Putamen (tissue), 1 donor: ENCODE results near the gene NCOA1.

Experiments used
- DNase-seq: peaks from one replicate; pipeline ENCODE4 v3.0.0-alpha.2; 2016; ENCODE audit warnings: low spot score

The NCOA1 gene

DNA sequence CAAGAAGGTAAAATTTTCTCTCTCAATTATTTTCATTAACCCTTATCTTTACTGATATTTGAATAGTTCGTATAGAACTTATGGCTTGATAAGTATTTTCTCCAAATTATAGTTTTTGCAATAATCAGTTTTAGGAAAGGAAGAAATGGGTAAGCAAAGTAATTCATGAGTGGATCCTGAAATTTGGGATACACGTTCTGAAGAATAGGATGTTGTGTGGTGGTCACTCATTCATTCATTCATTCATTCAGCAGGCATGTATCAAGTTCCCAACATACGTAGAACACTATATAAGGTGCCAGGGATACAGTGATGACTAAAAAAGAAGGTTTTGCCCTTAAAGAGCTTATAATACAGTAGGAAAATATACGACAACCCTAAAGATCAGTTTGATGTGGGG lies 206.7 kb downstream of the NCOA1 start:
- no peak for DNase-seq

GRCh38 chr2:24702800-24703199 lies 211.7 kb downstream of the NCOA1 start:
- DNase-seq = no peak

DNA sequence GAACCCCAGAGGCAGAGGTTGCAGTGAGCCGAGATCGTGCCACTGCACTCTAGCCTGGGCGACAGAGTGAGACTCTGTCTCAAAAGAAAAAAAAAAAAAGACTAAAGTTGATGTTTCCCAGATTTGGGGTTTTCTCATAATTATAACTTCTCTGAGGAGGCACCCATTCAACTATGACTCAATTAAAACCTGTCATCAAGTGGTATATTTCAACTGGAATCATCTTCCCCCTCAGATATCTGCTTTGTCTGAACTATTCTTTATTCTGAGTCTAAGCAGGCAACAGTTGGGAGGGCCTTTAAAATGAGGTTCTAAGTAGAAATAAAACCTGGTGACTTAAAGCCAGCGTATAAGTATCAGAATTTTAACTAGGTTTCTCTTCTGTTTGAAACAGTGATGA lies 213.6 kb downstream of the NCOA1 start:
- DNase-seq = no peak

DNA sequence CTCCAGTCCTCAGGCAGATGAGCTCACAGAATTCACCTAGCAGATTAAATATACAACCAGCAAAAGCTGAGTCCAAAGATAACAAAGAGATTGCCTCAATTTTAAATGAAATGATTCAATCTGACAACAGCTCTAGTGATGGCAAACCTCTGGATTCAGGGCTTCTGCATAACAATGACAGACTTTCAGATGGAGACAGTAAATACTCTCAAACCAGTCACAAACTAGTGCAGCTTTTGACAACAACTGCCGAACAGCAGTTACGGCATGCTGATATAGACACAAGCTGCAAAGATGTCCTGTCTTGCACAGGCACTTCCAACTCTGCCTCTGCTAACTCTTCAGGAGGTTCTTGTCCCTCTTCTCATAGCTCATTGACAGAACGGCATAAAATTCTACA lies 216.1 kb downstream of the NCOA1 start:
- peak; percentile 7 for DNase-seq

GRCh38 chr2:24708537-24709152 lies 217.6 kb downstream of the NCOA1 start:
- no peak for DNase-seq

GRCh38 chr2:24710806-24711205 lies 219.8 kb downstream of the NCOA1 start:
- no peak for DNase-seq

GRCh38 chr2:24711865-24712264 lies 220.8 kb downstream of the NCOA1 start:
- no peak for DNase-seq

DNA sequence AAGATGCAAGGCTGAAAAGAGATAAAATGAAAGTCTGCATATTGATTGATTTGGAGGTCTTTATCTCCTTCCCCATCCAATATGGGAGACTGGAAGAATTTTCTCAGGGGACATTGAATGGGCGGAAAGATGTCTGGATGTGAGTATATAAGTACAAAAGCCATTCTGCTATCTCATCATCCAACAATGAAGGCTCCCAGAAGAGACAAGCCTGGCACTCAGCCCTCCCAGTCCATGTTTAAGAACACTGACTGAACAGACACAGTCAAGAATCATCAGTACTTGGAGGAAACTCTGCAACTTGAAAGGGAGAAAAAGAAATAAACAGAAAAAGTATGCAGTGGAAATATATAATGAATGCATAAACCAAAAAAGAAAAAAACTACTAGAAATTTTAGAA lies 221.2 kb downstream of the NCOA1 start:
- no peak for DNase-seq

- no peak for DNase-seq
Observed at GRCh38 chr2:24717263-24717951, 226.4 kb downstream of the NCOA1 start.

GRCh38 chr2:24720310-24720709 lies 229.3 kb downstream of the NCOA1 start:
- no peak for DNase-seq

DNA sequence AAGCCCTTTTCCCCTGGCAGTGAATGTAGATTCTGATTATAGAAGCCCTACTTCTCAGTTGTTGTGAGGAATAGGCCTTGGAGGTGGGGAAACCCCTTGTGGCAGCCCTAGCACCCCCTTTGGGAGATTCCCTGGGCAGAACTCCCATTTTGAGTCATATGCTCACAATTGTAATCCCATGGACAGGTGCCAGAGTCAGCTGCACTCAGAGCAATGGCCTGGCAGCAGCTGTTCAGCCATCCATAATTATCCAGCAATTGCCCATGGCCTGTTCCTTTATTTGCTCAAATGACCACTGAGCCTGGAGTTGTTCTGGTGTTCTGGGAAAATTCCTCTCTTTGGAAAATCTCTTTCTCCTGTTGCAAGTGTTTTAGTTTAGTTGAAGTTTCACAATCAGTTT lies 230.4 kb downstream of the NCOA1 start:
- DNase-seq = peak; percentile 93

GRCh38 chr2:24722141-24722790 lies 231.2 kb downstream of the NCOA1 start:
- no peak for DNase-seq

GRCh38 chr2:24723191-24723590 lies 232.1 kb downstream of the NCOA1 start:
- no peak for DNase-seq

DNA sequence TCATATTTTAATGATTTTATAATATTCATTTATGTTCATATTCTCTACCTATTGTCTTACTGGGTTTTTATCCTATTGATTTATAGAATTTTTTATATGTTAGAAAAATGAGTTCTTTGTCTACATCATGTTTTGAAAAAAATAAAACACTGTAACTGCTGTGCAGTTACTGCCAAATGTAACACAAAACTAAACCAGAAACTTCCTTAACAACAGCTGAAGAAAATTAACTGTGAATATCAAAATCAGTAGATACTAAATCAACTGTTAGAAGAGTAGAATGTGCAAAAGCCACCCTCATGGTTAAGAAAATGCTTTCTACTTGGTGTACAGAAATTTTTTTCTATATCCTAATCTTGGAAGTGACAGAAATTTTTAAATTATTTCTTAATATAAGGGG lies 232.6 kb downstream of the NCOA1 start:
- no peak for DNase-seq

DNA sequence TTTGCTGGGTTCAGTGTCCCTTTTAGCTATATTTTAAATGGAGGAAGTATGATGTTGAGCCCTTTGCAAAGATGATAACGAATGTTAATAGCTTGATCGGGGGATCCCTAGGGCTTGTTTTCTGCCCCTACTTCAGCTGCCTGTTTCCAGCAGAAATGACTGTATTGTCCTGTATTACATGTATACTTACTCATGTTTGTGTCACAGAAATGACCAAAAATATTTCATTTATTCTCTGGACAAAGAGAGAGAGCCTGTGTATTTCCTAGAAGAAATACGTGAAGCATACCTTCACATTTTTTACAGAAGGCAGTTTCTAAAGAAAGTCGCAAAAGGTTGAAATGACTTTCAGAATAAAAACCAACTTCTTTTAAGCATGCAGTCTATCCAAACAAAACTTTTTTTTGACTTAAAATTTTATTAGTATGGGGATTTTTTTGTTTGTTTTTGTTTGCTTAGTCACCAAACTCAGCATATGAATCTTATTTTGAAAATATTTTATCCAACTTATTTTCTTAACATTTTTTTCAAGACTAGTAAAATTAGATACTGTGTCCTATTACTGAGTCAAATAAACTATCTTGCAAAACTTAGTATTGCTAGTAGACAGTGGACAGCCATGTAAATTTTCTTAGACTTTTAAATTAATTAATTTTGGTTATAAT lies 233.2 kb downstream of the NCOA1 start:
- DNase-seq = no peak

GRCh38 chr2:24725956-24726355 lies 234.9 kb downstream of the NCOA1 start:
- DNase-seq = no peak

DNA sequence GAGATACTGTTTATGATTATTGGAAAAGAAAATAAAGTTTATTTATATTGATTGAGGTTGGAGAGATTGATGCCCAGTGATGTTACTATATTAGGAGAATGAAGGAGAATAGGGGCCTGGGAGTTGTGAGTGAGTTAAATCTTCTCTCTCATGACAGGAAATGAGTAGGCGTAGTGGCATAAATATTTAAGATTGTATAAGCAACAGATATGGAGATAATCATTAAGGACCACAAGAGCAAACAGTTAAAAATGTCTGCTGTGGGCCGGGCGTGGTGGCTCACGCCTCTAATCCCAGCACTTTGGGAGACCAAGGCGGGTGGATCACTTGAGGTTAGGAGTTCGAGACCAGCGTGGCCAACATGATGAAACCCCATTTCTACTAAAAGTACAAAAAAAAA lies 239.4 kb downstream of the NCOA1 start:
- DNase-seq = no peak

DNA sequence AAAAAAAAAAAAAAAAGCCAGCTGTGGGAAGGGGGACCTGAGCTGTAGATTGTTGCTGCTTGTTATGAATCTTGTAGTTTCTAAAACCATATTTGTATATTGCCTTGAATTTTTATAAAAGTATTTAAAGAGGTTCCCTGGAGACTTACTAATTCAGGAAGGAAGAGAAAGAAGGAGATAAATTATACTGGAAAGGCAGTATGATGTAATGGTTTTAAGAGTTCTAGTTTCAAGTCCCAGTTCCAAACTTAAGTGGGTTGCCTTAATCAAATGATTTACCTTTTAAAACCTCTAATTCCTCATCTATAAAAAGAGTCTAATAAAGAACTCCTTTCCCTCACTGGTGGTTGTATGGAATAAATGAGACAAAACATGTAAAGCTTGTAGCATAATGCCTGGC lies 240.0 kb downstream of the NCOA1 start:
- no peak for DNase-seq

DNA sequence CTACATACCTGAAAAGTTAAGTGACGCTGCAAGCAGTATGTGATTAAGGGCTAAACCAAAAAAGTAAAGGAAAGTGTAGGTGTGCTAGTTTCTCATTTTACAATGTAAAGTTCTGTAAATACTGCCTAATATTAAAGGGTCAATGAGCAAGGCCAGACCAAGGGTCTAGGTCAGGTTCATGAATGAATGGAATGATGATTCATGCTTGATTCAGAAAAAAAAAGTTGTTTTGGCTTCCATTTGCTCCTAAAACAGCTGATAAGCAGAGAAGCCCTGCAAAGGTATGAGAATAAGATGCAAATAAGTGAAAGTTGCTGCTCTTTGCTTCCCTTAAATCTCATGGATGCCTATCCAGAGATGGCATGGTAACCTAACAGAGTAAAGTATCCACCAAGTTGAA lies 240.9 kb downstream of the NCOA1 start:
- no peak for DNase-seq

DNA sequence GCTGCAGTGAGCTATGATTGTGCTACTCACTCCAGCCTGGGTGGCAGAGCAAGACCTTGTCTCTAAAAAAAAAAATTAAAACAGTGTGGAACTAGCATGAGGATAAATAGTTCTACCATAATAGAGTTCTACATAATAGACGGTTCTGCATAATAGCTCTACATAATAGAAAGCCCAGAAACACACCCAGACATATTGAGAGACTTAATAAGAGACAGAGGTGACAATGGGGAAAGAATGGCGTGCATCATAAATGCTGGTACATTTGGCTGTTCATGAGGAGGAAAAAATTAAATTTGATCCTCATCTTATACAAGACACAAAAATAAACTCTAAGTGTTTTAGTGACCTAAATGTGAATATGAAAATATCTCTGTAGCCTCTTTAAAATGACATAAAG lies 243.7 kb downstream of the NCOA1 start:
- DNase-seq = no peak

GRCh38 chr2:24739354-24740025 lies 248.4 kb downstream of the NCOA1 start:
- DNase-seq = no peak

DNA sequence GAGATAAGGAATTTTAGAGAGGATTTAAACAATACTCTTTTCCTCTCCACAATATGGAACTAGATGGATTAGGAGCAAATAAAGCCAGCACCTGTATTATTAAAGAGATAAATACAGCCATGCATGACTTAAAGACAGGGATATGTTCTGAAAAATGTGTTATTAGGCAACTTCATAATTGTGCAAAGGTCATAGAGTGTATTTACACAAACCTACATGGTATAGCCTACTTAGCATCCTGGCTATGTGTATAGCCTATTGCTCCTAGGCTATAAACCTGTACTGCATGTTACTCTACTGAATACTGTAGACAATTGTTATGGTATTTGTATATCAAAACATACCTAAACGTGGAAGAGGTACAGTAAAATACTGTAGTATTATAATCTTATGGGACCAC lies 249.1 kb downstream of the NCOA1 start:
- DNase-seq = no peak

- no peak for DNase-seq
Observed at GRCh38 chr2:24742730-24743129, 251.7 kb downstream of the NCOA1 start.
